DND-41 (cell line): ENCODE results near the gene STK4.

ENCODE experiments used
- ATAC-seq: fragments of 200-7000 bp; cut with Tn5 transposase; 3 replicates; pipeline ENCODE4 v1.9.1; 2021; ENCODE audit warnings: low read depth; ENCODE audit not compliant: insufficient read depth
- DNase-seq: peaks from one replicate; pipeline ENCODE4 v3.0.0-alpha.2; 2020
- H2AFZ ChIP-seq: 2 replicates; pipeline ENCODE4 v1.6.0; 2012; ENCODE audit warnings: low read depth, low read length
- H3K27ac ChIP-seq: 2 replicates; pipeline ENCODE4 v1.5.1; 2012; ENCODE audit warnings: low read length, inconsistent platforms
- H3K27me3 ChIP-seq: fragments of 200-600 bp; sonication (generic); 2 replicates; pipeline ENCODE4 v1.6.0; 2012; ENCODE audit warnings: low read length, mild to moderate bottlenecking, inconsistent platforms; ENCODE audit not compliant: insufficient read depth, poor library complexity
- H3K36me3 ChIP-seq: 2 replicates; pipeline ENCODE4 v1.5.1; 2012; ENCODE audit warnings: low read length, inconsistent platforms; ENCODE audit not compliant: insufficient read depth
- H3K4me1 ChIP-seq: 2 replicates; pipeline ENCODE4 v1.5.1; 2012; ENCODE audit warnings: mild to moderate bottlenecking, low read length; ENCODE audit not compliant: insufficient read depth
- H3K4me2 ChIP-seq: 2 replicates; pipeline ENCODE4 v1.6.0; 2012; ENCODE audit warnings: mild to moderate bottlenecking, moderate library complexity, low read length, inconsistent platforms; ENCODE audit not compliant: insufficient read depth
- H3K4me3 ChIP-seq, 2 experiments: fragments of 200-600 bp in 1 of 2; shearing (Covaris generic) in 1 of 2; 2 replicates each; pipeline ENCODE4 v1.5.1; 2012 to 2016; ENCODE audit warnings: inconsistent platforms in 2 of 2, low read length in 2 of 2, mild to moderate bottlenecking in 2 of 2, low read depth in 1 of 2, moderate library complexity in 1 of 2
- H3K79me2 ChIP-seq: 2 replicates; pipeline ENCODE4 v1.6.0; 2012; ENCODE audit warnings: low read length, inconsistent platforms; ENCODE audit not compliant: insufficient read depth
- H3K9ac ChIP-seq: 2 replicates; pipeline ENCODE4 v1.6.0; 2012; ENCODE audit warnings: low read depth, mild to moderate bottlenecking, inconsistent platforms, low read length, moderate library complexity
- H3K9me3 ChIP-seq: 2 replicates; pipeline ENCODE4 v1.5.1; 2012; ENCODE audit warnings: low read length, moderate library complexity, mild to moderate bottlenecking, inconsistent platforms; ENCODE audit not compliant: insufficient read depth, severe bottlenecking
- H4K20me1 ChIP-seq: 2 replicates; pipeline ENCODE4 v1.6.0; 2012; ENCODE audit warnings: low read length; ENCODE audit not compliant: insufficient read depth
- EZH2 ChIP-seq: IDR thresholded peaks from 3 replicates; pipeline ENCODE4 v1.6.1; 2012; ENCODE audit warnings: borderline replicate concordance, low read depth, mild to moderate bottlenecking, moderate library complexity, low read length, inconsistent platforms; ENCODE audit not compliant: severe bottlenecking
- TF ChIP-seq, protein P1 (sequence below): IDR thresholded peaks from 2 replicates; pipeline ENCODE4 v1.5.1; 2012; ENCODE audit warnings: borderline replicate concordance, low read length, moderate library complexity, mild to moderate bottlenecking; ENCODE audit not compliant: poor library complexity, severe bottlenecking; ENCODE audit errors: extremely low read depth

The STK4 gene

DNA sequence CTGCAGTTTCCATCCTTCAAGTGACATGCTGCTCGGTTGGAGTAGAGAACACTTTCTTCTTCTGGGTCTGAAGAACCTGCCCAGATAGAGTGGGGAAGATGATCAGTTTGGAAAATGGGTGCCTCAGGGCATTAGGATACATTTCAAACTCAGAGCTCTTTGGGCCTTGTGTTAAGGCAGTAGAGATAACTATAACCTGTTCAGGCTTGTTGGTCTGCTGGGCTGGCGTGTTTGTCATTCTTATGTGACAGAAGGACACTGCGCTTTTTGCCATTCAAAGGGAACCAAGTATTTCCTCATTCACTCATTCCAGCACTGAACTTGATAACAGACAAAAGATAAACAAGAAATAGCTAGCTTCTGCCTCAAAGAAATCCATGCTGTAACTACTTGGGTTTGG lies 9.9 kb upstream of the STK4 start:
- Histone ChIP-seq H3K9me3 (no peaks in the 10 kb centered on the region), H3K79me2 (peaks cover 42% of the 10 kb centered on the region), H3K9ac (no peak overlapping the region), H3K27ac (no peak overlapping the region), H3K36me3 (peaks cover 70% of the 10 kb centered on the region), H3K4me1 (peaks cover 33% of the 10 kb centered on the region), H3K27me3 (no peaks in the 10 kb centered on the region), H3K4me3 (no peak overlapping the region), H4K20me1 (peaks cover 29% of the 10 kb centered on the region), H3K4me2 (no peak overlapping the region), H2AFZ (no peak overlapping the region)
- DNase-seq (no peak), ATAC-seq (no peak)
- TF ChIP-seq EZH2, result no peak
- TF ChIP-seq, protein P1, sequence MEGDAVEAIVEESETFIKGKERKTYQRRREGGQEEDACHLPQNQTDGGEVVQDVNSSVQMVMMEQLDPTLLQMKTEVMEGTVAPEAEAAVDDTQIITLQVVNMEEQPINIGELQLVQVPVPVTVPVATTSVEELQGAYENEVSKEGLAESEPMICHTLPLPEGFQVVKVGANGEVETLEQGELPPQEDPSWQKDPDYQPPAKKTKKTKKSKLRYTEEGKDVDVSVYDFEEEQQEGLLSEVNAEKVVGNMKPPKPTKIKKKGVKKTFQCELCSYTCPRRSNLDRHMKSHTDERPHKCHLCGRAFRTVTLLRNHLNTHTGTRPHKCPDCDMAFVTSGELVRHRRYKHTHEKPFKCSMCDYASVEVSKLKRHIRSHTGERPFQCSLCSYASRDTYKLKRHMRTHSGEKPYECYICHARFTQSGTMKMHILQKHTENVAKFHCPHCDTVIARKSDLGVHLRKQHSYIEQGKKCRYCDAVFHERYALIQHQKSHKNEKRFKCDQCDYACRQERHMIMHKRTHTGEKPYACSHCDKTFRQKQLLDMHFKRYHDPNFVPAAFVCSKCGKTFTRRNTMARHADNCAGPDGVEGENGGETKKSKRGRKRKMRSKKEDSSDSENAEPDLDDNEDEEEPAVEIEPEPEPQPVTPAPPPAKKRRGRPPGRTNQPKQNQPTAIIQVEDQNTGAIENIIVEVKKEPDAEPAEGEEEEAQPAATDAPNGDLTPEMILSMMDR, result no peak

DNA sequence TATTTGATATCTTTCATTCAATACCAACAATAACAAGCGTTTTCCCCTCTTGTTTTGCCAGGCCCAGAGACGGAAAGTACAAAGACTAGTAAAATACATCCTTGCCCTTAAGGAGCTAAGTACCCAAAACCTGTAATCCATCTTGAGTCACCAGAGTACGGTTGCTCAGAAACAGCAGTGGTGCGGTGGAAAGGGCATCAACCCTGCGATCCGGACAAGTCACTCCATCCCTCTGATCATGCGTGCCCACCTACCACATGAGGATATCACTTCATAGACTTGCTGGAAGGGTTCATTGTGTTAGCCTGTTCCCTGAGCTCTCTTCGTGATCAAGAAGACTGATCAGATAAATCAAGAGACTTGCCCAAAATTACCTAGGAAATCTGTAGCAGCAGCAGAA lies 8.0 kb upstream of the STK4 start:
- TF ChIP-seq, protein P1, result no peak
- no peak for TF ChIP-seq EZH2
- H2AFZ ChIP-seq, result no peak overlapping the region
- peak overlapping the region; percentile 62 for H3K9ac ChIP-seq
- H3K4me2 ChIP-seq, result peak overlapping the region; percentile 90
- DNase-seq (no peak), ATAC-seq (no peak)
- H3K4me1 ChIP-seq, result peaks cover 39% of the 10 kb centered on the region
- H4K20me1 ChIP-seq, result peaks cover 21% of the 10 kb centered on the region
- H3K4me3 ChIP-seq, result peak overlapping the region in 1 of 2 experiments; percentile 72; a peak in 2 of 4 replicates
- no peaks in the 10 kb centered on the region for H3K27me3 ChIP-seq
- H3K9me3 ChIP-seq, result no peaks in the 10 kb centered on the region
- H3K27ac ChIP-seq, result 0 out of 2 replicates have a peak overlapping the region, but pooled peaks have one; percentile 1
- H3K36me3 ChIP-seq, result peaks cover 51% of the 10 kb centered on the region
- H3K79me2 ChIP-seq, result peaks cover 42% of the 10 kb centered on the region

DNA sequence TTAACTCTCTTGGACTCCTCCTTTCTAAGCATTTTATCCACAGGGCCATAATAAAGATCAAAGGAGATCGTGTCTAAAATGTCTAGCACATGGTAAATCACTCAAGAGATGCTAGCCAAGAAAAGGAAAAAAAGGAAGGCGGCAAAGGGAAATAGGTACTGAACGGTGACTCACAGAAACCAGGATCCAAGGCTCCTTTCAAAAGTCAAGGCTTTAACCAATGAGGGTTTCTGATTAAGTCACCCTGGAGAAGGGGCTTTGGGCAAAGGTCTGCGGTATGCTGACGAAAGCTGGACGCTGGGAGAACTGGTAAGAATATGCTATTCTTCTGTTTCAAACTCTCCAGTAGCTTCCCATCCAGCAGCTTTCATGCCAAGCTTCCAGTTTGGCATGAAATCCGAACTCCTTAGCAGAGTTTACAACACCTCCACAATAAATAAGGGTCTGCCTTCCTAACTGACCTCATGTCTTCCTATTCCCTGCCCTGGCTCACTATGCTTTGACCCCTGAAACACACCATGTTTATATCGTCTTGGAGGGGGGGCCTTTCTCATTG lies 7.2 kb upstream of the STK4 start:
- no peak for ATAC-seq
- DNase-seq, result no peak
- peak overlapping the region; percentile 68 for H3K27ac ChIP-seq
- TF ChIP-seq, protein P1, result no peak
- no peak for TF ChIP-seq EZH2
- no peaks in the 10 kb centered on the region for H3K27me3 ChIP-seq
- peaks cover 15% of the 10 kb centered on the region; the same call in 1 of the 2 replicates for H4K20me1 ChIP-seq
- H3K9ac ChIP-seq, result peak overlapping the region; percentile 62
- H3K79me2 ChIP-seq, result peaks cover 42% of the 10 kb centered on the region
- peaks cover 42% of the 10 kb centered on the region for H3K36me3 ChIP-seq
- no peaks in the 10 kb centered on the region for H3K9me3 ChIP-seq
- peaks cover 39% of the 10 kb centered on the region for H3K4me1 ChIP-seq
- peak overlapping the region; percentile 81 for H2AFZ ChIP-seq
- peak overlapping the region; percentile 90 for H3K4me2 ChIP-seq
- H3K4me3 ChIP-seq, result peak overlapping the region; percentile 50 to 72; a peak in 3 of 4 replicates
